Myometrial cell (primary cell): Measurements from ENCODE around the gene MRPL39. TPM values are rescaled to one million over a fixed set of nuclear protein-coding genes. Genes with fewer than 3 reads are reported as not detected.

ENCODE experiments used
- total RNA-seq: library from RNA; depleted of rRNA; stranded (reverse); fragments of >200 nt; gene quantifications from 2 replicates; pipeline ENCODE4 v1.2.3, GENCODE V29; 2015

The MRPL39 gene
- 20.8 and 31.0 TPM in 2 replicates for total RNA-seq

DNA sequence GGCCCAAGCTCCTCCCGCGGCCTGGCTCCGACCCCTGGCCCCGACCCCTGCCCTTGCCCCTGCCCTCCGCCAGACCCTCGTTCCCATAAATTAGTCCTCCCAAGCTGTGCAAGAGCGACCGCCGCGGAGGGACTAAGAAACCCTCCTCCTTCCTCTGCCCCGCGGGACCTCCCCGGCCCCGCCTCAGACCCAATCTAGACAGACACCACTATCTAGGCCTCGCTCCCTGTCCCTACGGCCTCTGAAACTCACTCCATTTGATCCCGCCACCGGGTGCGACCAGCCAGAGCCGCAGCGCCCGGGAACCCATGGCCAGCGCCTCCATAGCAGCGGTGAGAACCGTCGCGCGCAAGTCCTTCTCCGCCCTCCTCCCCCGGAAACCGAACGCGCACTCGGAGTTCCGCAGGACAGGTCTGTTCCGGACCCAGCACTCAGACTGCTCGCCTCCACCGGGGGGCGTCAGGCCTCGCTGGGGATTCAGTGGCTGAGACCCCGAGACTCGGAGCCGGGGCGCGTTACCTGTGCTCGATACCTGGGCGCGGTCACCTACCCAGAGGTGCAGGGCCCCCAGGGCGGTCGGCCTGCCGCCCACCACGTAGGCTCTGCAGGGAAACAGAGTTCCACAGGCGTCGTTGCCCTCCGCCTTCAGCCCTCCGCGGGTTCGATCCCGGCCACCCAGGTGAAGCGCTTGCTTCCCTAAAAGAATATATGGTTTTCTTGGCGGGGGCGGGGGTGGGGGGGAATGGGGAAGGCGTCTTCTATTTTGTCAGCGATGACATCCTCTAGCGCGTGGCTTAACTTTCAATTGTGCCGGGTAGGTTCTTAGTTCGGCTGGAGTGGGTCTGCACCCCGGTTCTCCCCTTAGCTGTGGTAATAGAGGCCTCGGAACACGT, at the start of gene MRPL39:
MRPL39 (minus strand) TSS at position 331 of the 893 bp plus-strand sequence; CDS start at position 325, 6 bp downstream.

DNA sequence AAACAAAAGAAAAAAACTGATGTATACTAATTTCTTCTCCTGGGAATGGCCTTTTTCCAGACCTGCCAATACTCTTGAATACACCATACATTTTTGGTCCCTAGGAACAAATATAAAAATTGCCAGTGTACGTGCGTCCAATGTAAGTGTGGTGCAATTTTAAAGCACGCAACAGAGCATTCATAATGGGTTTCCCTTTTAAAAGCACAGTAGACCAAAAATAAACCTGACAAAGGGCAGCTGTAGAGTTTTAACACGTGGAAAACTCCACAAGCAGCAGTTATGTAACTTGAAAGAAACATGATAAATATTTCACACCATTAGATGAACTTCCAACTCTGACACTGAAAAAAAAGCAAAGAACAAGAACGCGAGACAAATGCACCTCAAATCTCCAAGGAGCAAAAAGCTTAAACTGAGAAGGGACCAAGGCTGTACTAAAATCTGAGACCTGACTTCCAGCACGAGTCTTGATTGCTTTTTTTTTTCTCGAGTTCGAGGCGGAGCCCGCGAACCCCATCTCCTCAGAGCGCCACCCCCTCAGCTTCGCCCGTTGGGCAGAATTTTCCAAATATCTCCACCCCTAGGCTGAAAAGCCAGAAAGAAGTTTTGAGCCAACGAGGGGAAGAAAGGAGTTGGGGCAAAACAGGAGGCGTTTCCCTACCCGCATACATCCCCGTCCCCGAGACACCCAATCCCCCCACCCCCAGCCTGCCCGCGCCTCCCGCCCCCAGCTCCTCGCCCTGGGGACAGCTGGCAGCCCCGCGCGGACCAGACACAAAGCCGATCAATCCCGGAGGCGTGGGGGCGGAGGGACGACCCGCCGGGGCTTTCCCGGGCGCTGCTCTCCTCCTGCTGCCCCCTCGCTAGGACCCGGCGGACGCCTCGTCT, 31.6 kb upstream of the MRPL39 start, which contains the start of gene JAM2:
JAM2 (plus strand) TSS at position 599 of the 891 bp plus-strand sequence. CDS start 564 bp downstream, outside the sequence.

Other genes with a start within 250 kb of the MRPL39 start
- 0.35 TPM in 1 of 2 replicates, not detected in the other for gene JAM2, start 31.8 kb upstream of the MRPL39 start, total RNA-seq
- 68.9 and 81.9 TPM in 2 replicates for gene ATP5PF, start 127.4 kb upstream of the MRPL39 start, total RNA-seq
- gene GABPA, start 127.5 kb upstream of the MRPL39 start, total RNA-seq, result 15.3 and 15.6 TPM in 2 replicates